LNCaP clone FGC (cell line): Measurements from ENCODE around the gene SASH1.
"Not testable (repeated sequence)": the region's sequence is repeated elsewhere in the genome, so short reads cannot be mapped to it uniquely, and the experiment has no call there.

Experiments used
- DNase-seq: peaks from one replicate; pipeline ENCODE4 v3.0.0-alpha.2; 2011; ENCODE audit warnings: low read depth
- H3K4me3 ChIP-seq: 2 replicates; pipeline ENCODE4 v1.5.1; 2011; ENCODE audit warnings: mild to moderate bottlenecking, low read depth, low read length, control low read depth
- CTCF ChIP-seq: IDR thresholded peaks from 2 replicates; pipeline ENCODE4 v1.5.1; 2012; ENCODE audit warnings: mild to moderate bottlenecking; ENCODE audit not compliant: control insufficient read depth, insufficient read depth; ENCODE audit errors: extremely low read depth

SASH1 gene

GRCh38 chr6:148388521-148388920 is 45.9 kb downstream of the SASH1 start:
- TF ChIP-seq CTCF = no peak
- no peak overlapping the region for H3K4me3 ChIP-seq
- DNase-seq = no peak

- no peak overlapping the region for H3K4me3 ChIP-seq
- DNase-seq = no peak
- TF ChIP-seq CTCF = no peak
Observed at GRCh38 chr6:148389086-148389485, 46.4 kb downstream of the SASH1 start.

- TF ChIP-seq CTCF = no peak
- H3K4me3 ChIP-seq = no peak overlapping the region
- DNase-seq = no peak
Observed at GRCh38 chr6:148389917-148390316, 47.3 kb downstream of the SASH1 start.

GRCh38 chr6:148392127-148392526 is 49.5 kb downstream of the SASH1 start:
- not testable (repeated sequence) for H3K4me3 ChIP-seq, DNase-seq

- DNase-seq = no peak
- no peak overlapping the region for H3K4me3 ChIP-seq
- TF ChIP-seq CTCF = no peak
Observed at GRCh38 chr6:148392671-148393070, 50.0 kb downstream of the SASH1 start.

GRCh38 chr6:148395583-148396101 is 53.0 kb downstream of the SASH1 start:
- no peak overlapping the region for H3K4me3 ChIP-seq
- peak; percentile 88 for DNase-seq
- no peak for TF ChIP-seq CTCF

GRCh38 chr6:148396411-148396810 is 53.8 kb downstream of the SASH1 start:
- H3K4me3 ChIP-seq = no peak overlapping the region
- DNase-seq = no peak
- TF ChIP-seq CTCF = no peak

- DNase-seq = no peak
- TF ChIP-seq CTCF = no peak
- H3K4me3 ChIP-seq = no peak overlapping the region
Observed at GRCh38 chr6:148396926-148397325, 54.3 kb downstream of the SASH1 start.
